HFF-Myc (cell line): ENCODE results near the gene ARHGEF19.

ENCODE experiments used
- DNase-seq: peaks from one replicate; pipeline ENCODE4 v3.0.0-alpha.2; 2011; ENCODE audit warnings: low read depth; ENCODE audit errors: extremely low read depth
- H3K4me3 ChIP-seq: replicated peaks from 2 replicates; pipeline ENCODE4 v1.5.1; 2011; ENCODE audit warnings: low read depth, mild to moderate bottlenecking, control low read depth, low read length
- CTCF ChIP-seq: IDR thresholded peaks from 2 replicates; pipeline ENCODE4 v1.5.1; 2012; ENCODE audit warnings: mild to moderate bottlenecking, low read depth, low read length, control low read depth; ENCODE audit errors: missing control alignments

The ARHGEF19 gene

GRCh38 chr1:16243936-16244649 lies 31.6 kb upstream of the ARHGEF19 start:
- peak; percentile 66 for DNase-seq
- no peak overlapping the region for H3K4me3 ChIP-seq
- peak; percentile 86 for TF ChIP-seq CTCF

- DNase-seq: no peak
- TF ChIP-seq CTCF: no peak
- H3K4me3 ChIP-seq: no peak overlapping the region
Measured at GRCh38 chr1:16243215-16243610, 30.8 kb upstream of the ARHGEF19 start.

- DNase-seq: no peak
- H3K4me3 ChIP-seq: no peak overlapping the region
- no peak for TF ChIP-seq CTCF
Measured at GRCh38 chr1:16242556-16243214, 30.2 kb upstream of the ARHGEF19 start.

- no peak for DNase-seq
- TF ChIP-seq CTCF: no peak
Measured at GRCh38 chr1:16241221-16241708, 28.8 kb upstream of the ARHGEF19 start.

GRCh38 chr1:16239972-16240491 lies 27.6 kb upstream of the ARHGEF19 start:
- no peak for DNase-seq
- TF ChIP-seq CTCF: no peak
- no peak overlapping the region for H3K4me3 ChIP-seq

More at GRCh38 chr1:16241221-16241708, 28.8 kb upstream of the ARHGEF19 start:
- no peak overlapping the region for H3K4me3 ChIP-seq

- TF ChIP-seq CTCF: no peak
- H3K4me3 ChIP-seq: peak overlapping the region; percentile 66
- no peak for DNase-seq
Measured at GRCh38 chr1:16237343-16237830, 24.9 kb upstream of the ARHGEF19 start.
